ENCODE measurements around the gene SEMA4D.

Gene SEMA4D

DNA sequence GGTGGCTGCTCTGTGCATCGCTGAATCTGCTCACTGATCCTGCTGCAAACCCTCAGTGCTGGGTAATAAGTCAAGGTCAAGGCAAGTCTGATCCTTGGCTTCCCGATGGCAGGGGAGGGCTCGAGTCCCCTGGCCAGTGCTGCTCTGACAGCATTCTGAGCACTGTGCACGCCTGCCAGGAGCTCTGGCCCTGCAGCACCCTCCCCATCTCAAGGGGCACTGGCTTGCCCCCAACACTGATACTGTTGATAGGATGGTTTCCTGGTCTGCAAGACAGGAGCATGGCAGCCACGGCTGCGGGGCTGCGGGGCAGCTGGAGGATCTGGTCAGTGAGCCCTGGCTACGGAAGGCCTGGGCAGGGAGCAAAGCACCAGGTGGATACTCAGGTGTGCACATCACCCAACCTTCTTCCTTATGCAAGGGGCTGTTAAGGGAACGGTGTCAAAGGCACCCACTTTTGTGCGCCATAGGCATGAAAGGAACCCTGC, 107.8 kb downstream of the SEMA4D start:
- no peak for DNase-seq (ENCODE audit: low read depth in 1 of 2, low spot score in 1 of 2)

DNA sequence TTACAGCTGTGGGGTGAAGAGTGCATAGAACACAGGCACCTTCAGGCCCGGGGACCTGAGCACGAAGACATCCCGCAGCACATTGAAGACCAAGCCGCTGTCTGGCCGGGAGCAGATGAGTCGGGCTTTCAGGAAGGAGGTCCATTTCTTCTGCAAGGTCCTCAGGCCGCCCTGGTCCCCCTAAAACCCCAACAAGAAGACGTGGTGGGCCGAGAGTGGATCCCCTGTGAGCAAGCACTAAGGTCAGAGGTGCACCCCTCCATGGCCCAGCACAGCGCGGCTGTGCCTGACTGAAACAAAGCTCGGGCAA, 109.1 kb downstream of the SEMA4D start:
- DNase-seq (ENCODE audit: low read depth in 1 of 2, low spot score in 1 of 2): no peak

GRCh38 chr9:89388084-89388867, 109.6 kb downstream of the SEMA4D start:
- DNase-seq (ENCODE audit: low read depth in 1 of 2, low spot score in 1 of 2): no peak

- DNase-seq (ENCODE audit: low read depth in 1 of 2, low spot score in 1 of 2): no peak
These were observed 110.6 kb downstream of the SEMA4D start for GRCh38 chr9:89387197-89387849.

- DNase-seq (ENCODE audit: low read depth in 1 of 2, low spot score in 1 of 2): no peak
These were observed 111.1 kb downstream of the SEMA4D start for GRCh38 chr9:89386797-89387196.

GRCh38 chr9:89386206-89386605, 111.7 kb downstream of the SEMA4D start:
- DNase-seq (ENCODE audit: low read depth in 1 of 2, low spot score in 1 of 2): no peak

GRCh38 chr9:89384783-89385182, 113.1 kb downstream of the SEMA4D start:
- DNase-seq (ENCODE audit: low read depth in 1 of 2, low spot score in 1 of 2): no peak

GRCh38 chr9:89383721-89384300, 114.1 kb downstream of the SEMA4D start:
- no peak for DNase-seq (ENCODE audit: low read depth in 1 of 2, low spot score in 1 of 2)

DNA sequence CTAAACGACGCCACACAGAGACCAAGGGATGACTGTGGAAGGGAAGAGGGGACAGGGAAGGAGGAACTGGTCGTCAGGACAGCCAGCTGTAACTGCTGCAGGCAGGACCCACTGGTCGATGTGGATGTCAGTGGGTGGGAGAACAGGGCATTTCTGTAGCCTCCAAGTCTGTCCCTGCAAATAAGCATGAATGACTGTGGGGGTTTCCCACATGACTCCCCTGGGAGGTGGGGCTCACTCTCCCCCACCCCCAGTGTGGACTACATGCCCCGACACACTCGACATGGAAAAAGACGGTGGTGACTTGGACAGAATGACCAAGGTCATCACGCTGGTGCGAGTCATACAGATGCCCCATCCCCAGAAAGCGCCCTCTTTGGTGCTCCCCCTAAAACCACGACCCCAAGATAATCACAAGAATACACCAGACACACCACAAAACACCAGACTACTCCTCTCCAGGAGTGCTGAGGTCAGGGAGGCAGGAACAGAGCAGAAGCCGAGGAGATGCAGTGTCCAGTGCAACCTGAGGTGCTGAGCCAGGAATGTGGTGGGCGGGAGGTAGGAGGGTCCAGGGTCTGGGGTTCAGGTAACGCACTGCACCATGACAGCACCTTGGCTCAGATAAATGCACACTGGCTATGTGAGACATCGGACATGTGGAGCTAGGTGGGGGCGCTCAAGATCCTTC, 114.7 kb downstream of the SEMA4D start:
- no peak for DNase-seq (ENCODE audit: low read depth in 1 of 2, low spot score in 1 of 2)

DNA sequence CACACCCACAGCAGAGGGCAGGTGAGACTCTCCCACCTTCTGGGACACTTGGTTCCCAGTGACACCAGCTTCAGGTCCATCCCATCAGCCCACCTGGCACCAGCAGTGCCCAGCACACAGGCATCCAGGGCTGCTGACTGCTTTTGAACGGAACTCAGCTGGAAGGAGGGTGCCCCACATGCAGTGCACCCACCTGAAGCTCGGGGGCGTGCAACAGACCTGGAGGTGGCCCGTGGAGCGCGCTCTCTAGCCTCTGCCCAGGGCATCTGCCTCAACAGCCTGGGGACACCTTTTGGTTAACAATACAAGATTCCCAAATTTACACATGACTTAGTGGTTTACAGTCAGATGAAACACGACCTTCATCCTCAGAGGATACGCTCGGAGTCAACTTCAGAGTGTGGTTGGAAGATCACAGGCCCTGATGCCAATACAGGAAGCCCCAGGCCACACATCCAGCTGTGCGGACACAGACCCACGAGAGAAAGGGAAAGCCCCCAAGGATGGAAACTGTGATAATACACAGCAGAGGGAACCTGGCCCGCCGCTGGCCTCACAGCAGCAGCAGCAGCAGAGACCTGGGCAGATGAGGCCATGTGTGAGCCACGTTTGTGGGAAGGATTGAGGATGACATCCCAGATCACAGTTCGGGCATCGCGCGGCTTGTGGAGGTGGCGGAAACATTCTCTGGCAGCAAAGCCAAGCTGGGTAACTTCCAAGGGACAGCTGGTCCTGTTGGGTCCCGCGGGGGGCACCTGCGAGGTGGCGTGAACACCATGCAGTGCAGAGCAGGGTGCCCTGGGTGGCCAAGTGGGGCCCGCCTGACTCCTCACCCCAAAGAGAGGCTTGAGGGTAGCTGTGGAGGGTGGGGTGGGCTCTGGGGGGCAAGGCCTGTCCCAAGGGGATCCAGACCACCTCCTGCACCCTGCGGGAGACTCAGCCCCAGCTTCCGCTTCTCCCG, 115.6 kb downstream of the SEMA4D start:
- DNase-seq (ENCODE audit: low read depth in 1 of 2, low spot score in 1 of 2): no peak

GRCh38 chr9:89381308-89381609, 116.7 kb downstream of the SEMA4D start:
- no peak for DNase-seq (ENCODE audit: low read depth in 1 of 2, low spot score in 1 of 2)

- no peak for DNase-seq (ENCODE audit: low read depth in 1 of 2, low spot score in 1 of 2)
These were observed 117.2 kb downstream of the SEMA4D start for GRCh38 chr9:89380437-89381307.

DNA sequence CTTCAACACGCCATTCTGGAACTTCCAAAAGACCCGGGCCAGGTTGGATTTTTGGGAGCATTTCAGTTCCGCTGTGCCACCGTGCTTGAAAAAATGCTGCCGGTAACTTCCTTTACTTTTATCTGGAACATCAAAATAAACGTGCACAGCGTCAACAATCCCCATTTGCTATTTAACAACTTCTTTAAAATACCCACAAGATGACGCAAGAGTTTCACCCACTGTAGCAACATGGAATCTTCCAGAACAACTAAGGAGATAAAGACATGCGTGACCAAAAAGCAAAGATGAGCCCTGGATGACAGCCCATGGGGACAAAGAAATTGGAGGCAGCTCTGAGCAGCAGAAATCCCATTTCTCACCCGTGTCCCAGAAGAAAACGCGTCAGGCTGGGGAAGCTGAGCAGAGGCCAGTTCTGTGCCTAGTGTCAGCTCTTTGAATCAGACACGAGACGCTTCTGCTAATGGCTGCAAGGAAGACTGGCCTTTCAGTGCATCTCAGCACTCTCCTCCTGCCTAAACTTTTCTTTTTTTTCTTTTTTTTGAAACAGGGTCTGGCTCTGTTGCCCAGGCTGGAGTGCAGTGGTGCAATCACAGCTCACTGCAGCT, 118.3 kb downstream of the SEMA4D start:
- no peak for DNase-seq (ENCODE audit: low read depth in 1 of 2, low spot score in 1 of 2)

- no peak for DNase-seq (ENCODE audit: low read depth in 1 of 2, low spot score in 1 of 2)
These were observed 118.9 kb downstream of the SEMA4D start for GRCh38 chr9:89379031-89379430.

DNA sequence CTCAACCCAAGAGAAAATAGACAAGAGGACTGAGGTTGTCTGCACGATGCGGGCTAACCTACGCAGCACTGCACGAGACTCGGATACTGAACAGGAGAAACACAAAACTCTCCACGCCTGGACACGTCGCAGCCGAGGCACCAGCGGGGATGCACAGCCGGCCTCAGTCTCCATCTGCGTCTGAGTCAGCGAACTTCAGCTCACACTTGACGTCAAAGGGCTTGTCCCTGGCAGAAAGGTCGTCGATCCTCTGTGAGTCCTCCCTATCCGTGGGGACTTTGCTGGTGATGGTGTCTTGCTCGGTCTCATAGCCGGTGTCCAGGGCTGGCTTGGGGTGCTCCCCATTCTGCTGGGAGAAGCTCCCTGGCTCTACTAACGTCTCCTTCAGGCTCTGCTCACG, 119.4 kb downstream of the SEMA4D start:
- DNase-seq (ENCODE audit: low read depth in 1 of 2, low spot score in 1 of 2): no peak

DNA sequence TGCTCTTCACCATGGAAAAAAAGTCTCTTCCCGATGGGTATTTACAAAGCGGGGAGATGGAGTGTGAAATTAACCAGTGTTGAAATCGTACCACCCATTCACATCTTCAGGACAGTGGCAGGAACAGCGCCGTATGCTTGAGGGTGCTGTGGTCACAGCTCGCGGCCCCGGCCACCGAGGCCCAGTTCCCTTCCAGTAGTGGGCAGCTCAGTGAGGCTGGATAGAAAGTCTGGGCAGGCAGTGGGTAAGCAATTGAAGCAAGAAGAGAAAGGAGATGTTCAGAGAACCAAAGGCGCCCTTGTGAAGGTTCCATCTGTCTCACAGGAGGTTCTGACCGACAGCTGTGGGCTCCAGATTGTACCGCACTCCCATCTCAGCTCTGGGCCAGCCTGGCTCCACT, 120.5 kb downstream of the SEMA4D start:
- no peak for DNase-seq (ENCODE audit: low read depth in 1 of 2, low spot score in 1 of 2)

- no peak for DNase-seq (ENCODE audit: low read depth in 1 of 2, low spot score in 1 of 2)
These were observed 121.1 kb downstream of the SEMA4D start for GRCh38 chr9:89376741-89377351.

- DNase-seq (ENCODE audit: low read depth in 1 of 2, low spot score in 1 of 2): no peak
These were observed 121.6 kb downstream of the SEMA4D start for GRCh38 chr9:89376286-89376685.

- DNase-seq (ENCODE audit: low read depth in 1 of 2, low spot score in 1 of 2): no peak
These were observed 122.6 kb downstream of the SEMA4D start for GRCh38 chr9:89375191-89375760.
